Embryonic facial prominence (tissue), 1 donor: ENCODE data around the gene RDH14.

ENCODE experiments used
- DNase-seq: peaks from one replicate; pipeline ENCODE4 v3.0.0-alpha.2; 2016; ENCODE audit errors: extremely low spot score

Gene RDH14

GRCh38 chr2:18560031-18560796 lies at the start of gene RDH14:
RDH14 (minus strand) TSS chr2:18560653; CDS start chr2:18560572, 81 bp downstream.
- peak; percentile 93 for DNase-seq

GRCh38 chr2:18610090-18610489 lies 49.6 kb upstream of the RDH14 start:
- no peak for DNase-seq

- DNase-seq = no peak
Measured at GRCh38 chr2:18605115-18605514, 44.7 kb upstream of the RDH14 start.

- no peak for DNase-seq
Measured at GRCh38 chr2:18604531-18604885, 44.1 kb upstream of the RDH14 start.

- no peak for DNase-seq
Measured at GRCh38 chr2:18603854-18604530, 43.5 kb upstream of the RDH14 start.

- no peak for DNase-seq
Measured at GRCh38 chr2:18602298-18602697, 41.8 kb upstream of the RDH14 start.

- DNase-seq = no peak
Measured at GRCh38 chr2:18600255-18600613, 39.8 kb upstream of the RDH14 start.

- DNase-seq = peak; percentile 43
Measured at GRCh38 chr2:18599509-18600254, 39.2 kb upstream of the RDH14 start.

GRCh38 chr2:18598848-18599484 lies 38.5 kb upstream of the RDH14 start:
- DNase-seq = no peak

GRCh38 chr2:18597618-18598017 lies 37.2 kb upstream of the RDH14 start:
- no peak for DNase-seq

- DNase-seq = no peak
Measured at GRCh38 chr2:18596993-18597392, 36.5 kb upstream of the RDH14 start.

- no peak for DNase-seq
Measured at GRCh38 chr2:18593496-18593895, 33.0 kb upstream of the RDH14 start.

GRCh38 chr2:18592372-18592771 lies 31.9 kb upstream of the RDH14 start:
- DNase-seq = no peak

- no peak for DNase-seq
Measured at GRCh38 chr2:18589354-18589753, 28.9 kb upstream of the RDH14 start, which contains the start of gene NT5C1B. NT5C1B (minus strand) TSS chr2:18589569; CDS start chr2:18589468, 101 bp downstream.

GRCh38 chr2:18588802-18589201 lies 28.3 kb upstream of the RDH14 start:
- DNase-seq = no peak

- DNase-seq = no peak
Measured at GRCh38 chr2:18588049-18588448, 27.6 kb upstream of the RDH14 start.

GRCh38 chr2:18585526-18585925 lies 25.1 kb upstream of the RDH14 start:
- DNase-seq = no peak

GRCh38 chr2:18584608-18584954 lies 24.1 kb upstream of the RDH14 start:
- DNase-seq = no peak

GRCh38 chr2:18583905-18584607 lies 23.6 kb upstream of the RDH14 start:
- no peak for DNase-seq

GRCh38 chr2:18580606-18581005 lies 20.2 kb upstream of the RDH14 start:
- DNase-seq = no peak

- no peak for DNase-seq
Measured at GRCh38 chr2:18578033-18578432, 17.6 kb upstream of the RDH14 start.
